Activated naive CD4-positive, alpha-beta T cell treated with anti-CD3 and anti-CD28 coated beads, Interleukin-2, amount 50 U/mL, for 24 hours (primary cell): ENCODE results near the gene CPN1.

Experiments used
- H3K27ac Mint-ChIP-seq: one replicate; pipeline ENCODE4 v1.8.0; 2021; ENCODE audit warnings: mild to moderate bottlenecking, mixed read lengths
- H3K27me3 Mint-ChIP-seq: one replicate; pipeline ENCODE4 v1.8.0; 2021; ENCODE audit warnings: mixed read lengths
- H3K36me3 Mint-ChIP-seq: one replicate; pipeline ENCODE4 v1.8.0; 2021; ENCODE audit warnings: mixed read lengths
- H3K4me1 Mint-ChIP-seq: one replicate; pipeline ENCODE4 v1.8.0; 2021; ENCODE audit warnings: mixed read lengths
- H3K4me3 Mint-ChIP-seq: one replicate; pipeline ENCODE4 v1.8.0; 2021; ENCODE audit warnings: mild to moderate bottlenecking, mixed read lengths
- H3K9me3 Mint-ChIP-seq: one replicate; pipeline ENCODE4 v1.8.0; 2021; ENCODE audit warnings: mixed read lengths

The CPN1 gene

GRCh38 chr10:100053686-100054460, 27.8 kb downstream of the CPN1 start:
- Mint-ChIP-seq H3K9me3 (no peaks in the 10 kb centered on the region), H3K36me3 (no peaks in the 10 kb centered on the region), H3K27ac (no peak overlapping the region), H3K27me3 (peaks cover 2% of the 10 kb centered on the region), H3K4me1 (no peaks in the 10 kb centered on the region), H3K4me3 (no peak overlapping the region)

- Mint-ChIP-seq H3K27ac (no peak overlapping the region), H3K36me3 (no peaks in the 10 kb centered on the region), H3K4me1 (no peaks in the 10 kb centered on the region), H3K4me3 (no peak overlapping the region), H3K27me3 (peaks cover 2% of the 10 kb centered on the region), H3K9me3 (no peaks in the 10 kb centered on the region)
These were observed 35.6 kb downstream of the CPN1 start for GRCh38 chr10:100046021-100046486.

GRCh38 chr10:100045592-100045991, 36.1 kb downstream of the CPN1 start:
- Mint-ChIP-seq H3K4me3 (no peak overlapping the region), H3K27me3 (peaks cover 2% of the 10 kb centered on the region), H3K9me3 (no peaks in the 10 kb centered on the region), H3K4me1 (no peaks in the 10 kb centered on the region), H3K36me3 (no peaks in the 10 kb centered on the region), H3K27ac (no peak overlapping the region)

- no peak overlapping the region for H3K4me3 Mint-ChIP-seq
These were observed 37.9 kb downstream of the CPN1 start for GRCh38 chr10:100043796-100044195.

GRCh38 chr10:100043344-100043743, 38.3 kb downstream of the CPN1 start:
- Mint-ChIP-seq H3K4me3 (no peak overlapping the region), H3K36me3 (no peaks in the 10 kb centered on the region), H3K4me1 (no peaks in the 10 kb centered on the region), H3K27ac (no peak overlapping the region), H3K9me3 (no peaks in the 10 kb centered on the region), H3K27me3 (peaks cover 2% of the 10 kb centered on the region)

More at GRCh38 chr10:100043796-100044195, 37.9 kb downstream of the CPN1 start:
- Mint-ChIP-seq H3K27ac (no peak overlapping the region), H3K27me3 (peaks cover 2% of the 10 kb centered on the region), H3K9me3 (no peaks in the 10 kb centered on the region), H3K4me1 (no peaks in the 10 kb centered on the region), H3K36me3 (no peaks in the 10 kb centered on the region)

- H3K27ac Mint-ChIP-seq = no peak overlapping the region
- no peaks in the 10 kb centered on the region for H3K36me3 Mint-ChIP-seq
- H3K4me1 Mint-ChIP-seq = no peaks in the 10 kb centered on the region
- no peak overlapping the region for H3K4me3 Mint-ChIP-seq
- no peaks in the 10 kb centered on the region for H3K9me3 Mint-ChIP-seq
- H3K27me3 Mint-ChIP-seq = peaks cover 2% of the 10 kb centered on the region
These were observed 40.2 kb downstream of the CPN1 start for GRCh38 chr10:100041306-100042002.

GRCh38 chr10:100038561-100039071, 43.1 kb downstream of the CPN1 start:
- no peaks in the 10 kb centered on the region for H3K36me3 Mint-ChIP-seq
- H3K27me3 Mint-ChIP-seq = no peaks in the 10 kb centered on the region
- no peak overlapping the region for H3K27ac Mint-ChIP-seq
- no peaks in the 10 kb centered on the region for H3K4me1 Mint-ChIP-seq
- no peaks in the 10 kb centered on the region for H3K9me3 Mint-ChIP-seq
- H3K4me3 Mint-ChIP-seq = no peak overlapping the region

- no peaks in the 10 kb centered on the region for H3K4me1 Mint-ChIP-seq
- no peaks in the 10 kb centered on the region for H3K36me3 Mint-ChIP-seq
- no peaks in the 10 kb centered on the region for H3K27me3 Mint-ChIP-seq
- H3K9me3 Mint-ChIP-seq = no peaks in the 10 kb centered on the region
- H3K27ac Mint-ChIP-seq = no peak overlapping the region
- H3K4me3 Mint-ChIP-seq = no peak overlapping the region
These were observed 43.8 kb downstream of the CPN1 start for GRCh38 chr10:100037758-100038315.

GRCh38 chr10:100036850-100037249, 44.8 kb downstream of the CPN1 start:
- Mint-ChIP-seq H3K4me3 (no peak overlapping the region), H3K9me3 (no peaks in the 10 kb centered on the region), H3K27me3 (no peaks in the 10 kb centered on the region), H3K27ac (no peak overlapping the region), H3K4me1 (no peaks in the 10 kb centered on the region), H3K36me3 (no peaks in the 10 kb centered on the region)

- no peaks in the 10 kb centered on the region for H3K36me3 Mint-ChIP-seq
- H3K4me3 Mint-ChIP-seq = no peak overlapping the region
- H3K9me3 Mint-ChIP-seq = no peaks in the 10 kb centered on the region
- H3K4me1 Mint-ChIP-seq = no peaks in the 10 kb centered on the region
- no peaks in the 10 kb centered on the region for H3K27me3 Mint-ChIP-seq
- H3K27ac Mint-ChIP-seq = no peak overlapping the region
These were observed 47.8 kb downstream of the CPN1 start for GRCh38 chr10:100033766-100034418.

- no peak overlapping the region for H3K27ac Mint-ChIP-seq
- H3K9me3 Mint-ChIP-seq = no peaks in the 10 kb centered on the region
- H3K36me3 Mint-ChIP-seq = peaks cover 2% of the 10 kb centered on the region
- no peak overlapping the region for H3K4me3 Mint-ChIP-seq
- H3K27me3 Mint-ChIP-seq = peaks cover 3% of the 10 kb centered on the region
- H3K4me1 Mint-ChIP-seq = no peaks in the 10 kb centered on the region
These were observed 54.3 kb downstream of the CPN1 start for GRCh38 chr10:100027416-100027815.

- H3K4me3 Mint-ChIP-seq = no peak overlapping the region
- H3K27me3 Mint-ChIP-seq = peaks cover 3% of the 10 kb centered on the region
- no peak overlapping the region for H3K27ac Mint-ChIP-seq
- H3K4me1 Mint-ChIP-seq = no peaks in the 10 kb centered on the region
- H3K9me3 Mint-ChIP-seq = no peaks in the 10 kb centered on the region
- H3K36me3 Mint-ChIP-seq = peaks cover 2% of the 10 kb centered on the region
These were observed 56.1 kb downstream of the CPN1 start for GRCh38 chr10:100025576-100025975.

- H3K4me1 Mint-ChIP-seq = no peaks in the 10 kb centered on the region
These were observed 56.9 kb downstream of the CPN1 start for GRCh38 chr10:100024748-100025147.

GRCh38 chr10:100022403-100022802, 59.3 kb downstream of the CPN1 start:
- no peaks in the 10 kb centered on the region for H3K36me3 Mint-ChIP-seq
- no peaks in the 10 kb centered on the region for H3K9me3 Mint-ChIP-seq
- H3K4me1 Mint-ChIP-seq = no peaks in the 10 kb centered on the region
- H3K4me3 Mint-ChIP-seq = no peak overlapping the region
- H3K27ac Mint-ChIP-seq = no peak overlapping the region
- H3K27me3 Mint-ChIP-seq = peaks cover 2% of the 10 kb centered on the region

More at GRCh38 chr10:100024748-100025147, 56.9 kb downstream of the CPN1 start:
- H3K36me3 Mint-ChIP-seq = peaks cover 2% of the 10 kb centered on the region
- no peaks in the 10 kb centered on the region for H3K9me3 Mint-ChIP-seq
- H3K4me3 Mint-ChIP-seq = no peak overlapping the region
- H3K27ac Mint-ChIP-seq = no peak overlapping the region
- H3K27me3 Mint-ChIP-seq = peaks cover 3% of the 10 kb centered on the region

- Mint-ChIP-seq H3K4me3 (no peak overlapping the region), H3K27me3 (no peaks in the 10 kb centered on the region), H3K27ac (no peak overlapping the region), H3K9me3 (no peaks in the 10 kb centered on the region), H3K4me1 (no peaks in the 10 kb centered on the region), H3K36me3 (no peaks in the 10 kb centered on the region)
These were observed 60.3 kb downstream of the CPN1 start for GRCh38 chr10:100021322-100021721.
